B cell (primary cell): Measurements from ENCODE around the gene JMJD8.

Experiments used
- EZH2 ChIP-seq: IDR thresholded peaks from 2 replicates; pipeline ENCODE4 v1.6.1; 2012; ENCODE audit warnings: borderline replicate concordance, low read depth, mild to moderate bottlenecking, moderate library complexity, low read length; ENCODE audit not compliant: insufficient read depth, poor library complexity, severe bottlenecking
- TF ChIP-seq, protein P1 (sequence below): fragments of 200-600 bp; IDR thresholded peaks from one replicate; pipeline ENCODE4 v1.8.0; 2022; ENCODE audit warnings: antibody characterized with exemption, mild to moderate bottlenecking

DNA sequence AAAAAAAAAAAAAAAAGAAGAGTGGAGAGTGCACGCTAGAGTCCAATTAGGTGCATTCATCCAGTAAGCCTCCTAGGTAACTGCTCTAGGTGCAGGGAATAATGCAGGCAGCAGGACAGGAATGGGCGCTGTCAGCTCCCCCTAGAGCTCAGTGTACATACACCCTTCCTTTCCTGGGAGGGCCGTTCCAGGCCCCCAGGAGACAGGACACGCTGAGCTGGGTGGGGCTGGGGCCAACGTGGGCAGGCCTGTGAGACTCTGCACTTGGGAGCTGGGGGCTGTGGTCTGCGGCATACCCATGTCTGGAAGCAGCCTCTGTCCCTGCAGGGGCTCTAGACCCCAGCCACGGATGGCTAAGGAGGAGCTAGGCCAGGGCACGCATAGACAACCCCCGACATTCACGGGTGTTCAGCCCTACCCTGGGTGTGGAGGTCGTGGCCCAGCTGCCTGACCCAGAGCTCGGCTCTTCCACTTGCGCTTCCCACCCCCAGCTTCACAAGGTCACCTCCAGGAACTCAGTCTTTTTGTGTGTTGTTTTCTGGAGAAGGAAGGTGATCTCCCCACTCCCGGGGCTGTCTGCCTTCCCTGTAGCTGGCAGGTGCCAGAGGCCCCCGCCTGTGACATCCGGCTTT lies 35.8 kb upstream of the JMJD8 start:
- TF ChIP-seq, protein P1, sequence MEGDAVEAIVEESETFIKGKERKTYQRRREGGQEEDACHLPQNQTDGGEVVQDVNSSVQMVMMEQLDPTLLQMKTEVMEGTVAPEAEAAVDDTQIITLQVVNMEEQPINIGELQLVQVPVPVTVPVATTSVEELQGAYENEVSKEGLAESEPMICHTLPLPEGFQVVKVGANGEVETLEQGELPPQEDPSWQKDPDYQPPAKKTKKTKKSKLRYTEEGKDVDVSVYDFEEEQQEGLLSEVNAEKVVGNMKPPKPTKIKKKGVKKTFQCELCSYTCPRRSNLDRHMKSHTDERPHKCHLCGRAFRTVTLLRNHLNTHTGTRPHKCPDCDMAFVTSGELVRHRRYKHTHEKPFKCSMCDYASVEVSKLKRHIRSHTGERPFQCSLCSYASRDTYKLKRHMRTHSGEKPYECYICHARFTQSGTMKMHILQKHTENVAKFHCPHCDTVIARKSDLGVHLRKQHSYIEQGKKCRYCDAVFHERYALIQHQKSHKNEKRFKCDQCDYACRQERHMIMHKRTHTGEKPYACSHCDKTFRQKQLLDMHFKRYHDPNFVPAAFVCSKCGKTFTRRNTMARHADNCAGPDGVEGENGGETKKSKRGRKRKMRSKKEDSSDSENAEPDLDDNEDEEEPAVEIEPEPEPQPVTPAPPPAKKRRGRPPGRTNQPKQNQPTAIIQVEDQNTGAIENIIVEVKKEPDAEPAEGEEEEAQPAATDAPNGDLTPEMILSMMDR = no peak
- TF ChIP-seq EZH2 = no peak
